CD4-positive, alpha-beta T cell treated with Interleukin-4 for 1 hour (primary cell): ENCODE results near the gene AGBL3.

Experiments used
- DNase-seq, 2 donors: peaks; one replicate each; pipeline ENCODE4 v3.0.0-alpha.2; 2020 to 2022

AGBL3 gene

GRCh38 chr7:135150072-135150782, 163.9 kb downstream of the AGBL3 start:
- DNase-seq = no peak

GRCh38 chr7:135151132-135151531, 164.8 kb downstream of the AGBL3 start:
- no peak for DNase-seq

- peak in 1 of 2 donors; percentile 58 for DNase-seq
These were observed 165.2 kb downstream of the AGBL3 start for GRCh38 chr7:135151533-135151932.

GRCh38 chr7:135152442-135152841, 166.1 kb downstream of the AGBL3 start:
- DNase-seq = no peak

GRCh38 chr7:135154734-135155133, 168.4 kb downstream of the AGBL3 start:
- DNase-seq = no peak

GRCh38 chr7:135156290-135156689, 170.0 kb downstream of the AGBL3 start:
- no peak for DNase-seq

- DNase-seq = no peak
These were observed 171.9 kb downstream of the AGBL3 start for GRCh38 chr7:135158141-135158655.

- DNase-seq = no peak
These were observed 172.6 kb downstream of the AGBL3 start for GRCh38 chr7:135158874-135159273.

GRCh38 chr7:135159359-135160085, 173.2 kb downstream of the AGBL3 start:
- DNase-seq = no peak

- no peak for DNase-seq
These were observed 174.0 kb downstream of the AGBL3 start for GRCh38 chr7:135160098-135160857.

- peak in 1 of 2 donors; percentile 25 for DNase-seq
These were observed 174.7 kb downstream of the AGBL3 start for GRCh38 chr7:135160858-135161653.

GRCh38 chr7:135161669-135162068, 175.4 kb downstream of the AGBL3 start:
- no peak for DNase-seq

- no peak for DNase-seq
These were observed 176.2 kb downstream of the AGBL3 start for GRCh38 chr7:135162382-135163001.

- no peak for DNase-seq
These were observed 178.2 kb downstream of the AGBL3 start for GRCh38 chr7:135164357-135165061.

- no peak for DNase-seq
These were observed 179.6 kb downstream of the AGBL3 start for GRCh38 chr7:135165862-135166261.

- DNase-seq = no peak
These were observed 180.2 kb downstream of the AGBL3 start for GRCh38 chr7:135166338-135166990.

GRCh38 chr7:135167365-135167917, 181.1 kb downstream of the AGBL3 start:
- no peak for DNase-seq

- peak; percentile 43 to 47 for DNase-seq
These were observed 181.7 kb downstream of the AGBL3 start for GRCh38 chr7:135168001-135168400.

GRCh38 chr7:135168489-135169140, 182.3 kb downstream of the AGBL3 start:
- no peak for DNase-seq
